ELF-1 (cell line): Measurements from ENCODE around the gene CRELD2.
A peak's percentile ranks its signal among the peaks of the same experiment; 100 is the strongest.

Experiments used
- DNase-seq: peaks from one replicate; pipeline ENCODE4 v3.0.0-alpha.2; 2016; ENCODE audit warnings: low read depth, low spot score

Gene CRELD2

GRCh38 chr22:49911881-49912625 is 6.4 kb upstream of the CRELD2 start:
- no peak for DNase-seq

- no peak for DNase-seq
Measured at GRCh38 chr22:49913026-49913425, 5.4 kb upstream of the CRELD2 start.

- DNase-seq, result no peak
Measured at GRCh38 chr22:49913446-49913845, 5.0 kb upstream of the CRELD2 start.

GRCh38 chr22:49914256-49914655 is 4.2 kb upstream of the CRELD2 start:
- no peak for DNase-seq

- DNase-seq, result peak; percentile 64
Measured at GRCh38 chr22:49915610-49916009, 2.8 kb upstream of the CRELD2 start.

GRCh38 chr22:49916831-49917230 is 1.6 kb upstream of the CRELD2 start:
- no peak for DNase-seq

GRCh38 chr22:49918911-49919881 is 762 bp downstream of the CRELD2 start:
- DNase-seq, result peak; percentile 34

- no peak for DNase-seq
Measured at GRCh38 chr22:49920859-49921258, 2.4 kb downstream of the CRELD2 start.

- DNase-seq, result no peak
Measured at GRCh38 chr22:49921508-49922278, 3.3 kb downstream of the CRELD2 start.

GRCh38 chr22:49922484-49922883 is 4.0 kb downstream of the CRELD2 start:
- DNase-seq, result no peak

- DNase-seq, result no peak
Measured at GRCh38 chr22:49922926-49923325, 4.5 kb downstream of the CRELD2 start.

- DNase-seq, result no peak
Measured at GRCh38 chr22:49923445-49923844, 5.0 kb downstream of the CRELD2 start.

- DNase-seq, result no peak
Measured at GRCh38 chr22:49924113-49924833, 5.8 kb downstream of the CRELD2 start.

- no peak for DNase-seq
Measured at GRCh38 chr22:49925525-49926128, 7.2 kb downstream of the CRELD2 start.

- DNase-seq, result no peak
Measured at GRCh38 chr22:49926916-49927315, 8.5 kb downstream of the CRELD2 start.

GRCh38 chr22:49927483-49928184 is 9.2 kb downstream of the CRELD2 start:
- no peak for DNase-seq

GRCh38 chr22:49928185-49928495 is 9.7 kb downstream of the CRELD2 start:
- no peak for DNase-seq

- no peak for DNase-seq
Measured at GRCh38 chr22:49928555-49929210, 10.2 kb downstream of the CRELD2 start.

- DNase-seq, result peak; percentile 72
Measured at GRCh38 chr22:49929211-49929979, 11.0 kb downstream of the CRELD2 start.
